Measurements from ENCODE around the gene FAM181A.

FAM181A gene

GRCh38 chr14:93928184-93929047 lies 1.3 kb downstream of the FAM181A start:
- H3K4me3 ChIP-seq (ENCODE audit: low read depth, low read length) = no peak overlapping the region
- DNase-seq (ENCODE audit: low read depth, low spot score) = no peak
- in situ Hi-C loops (cut with HindIII; ENCODE audit: low sequenced_read_pairs) = no loop called here
- TF ChIP-seq CTCF (IDR thresholded peaks at IDR 0.05; ENCODE audit: low read depth, low read length) = no peak

GRCh38 chr14:93929048-93929535 lies 1.9 kb downstream of the FAM181A start:
- in situ Hi-C loops (cut with HindIII; ENCODE audit: low sequenced_read_pairs) = no loop called here
- TF ChIP-seq CTCF (IDR thresholded peaks at IDR 0.05; ENCODE audit: low read depth, low read length) = no peak
- no peak for DNase-seq (ENCODE audit: low read depth, low spot score)
- H3K4me3 ChIP-seq (ENCODE audit: low read depth, low read length) = no peak overlapping the region

GRCh38 chr14:93929657-93930056 lies 2.5 kb downstream of the FAM181A start:
- H3K4me3 ChIP-seq (ENCODE audit: low read depth, low read length) = no peak overlapping the region
- in situ Hi-C loops (cut with HindIII; ENCODE audit: low sequenced_read_pairs) = no loop called here
- DNase-seq (ENCODE audit: low read depth, low spot score) = no peak
- no peak for TF ChIP-seq CTCF (IDR thresholded peaks at IDR 0.05; ENCODE audit: low read depth, low read length)

- no peak overlapping the region for H3K4me3 ChIP-seq (ENCODE audit: low read depth, low read length)
- TF ChIP-seq CTCF (IDR thresholded peaks at IDR 0.05; ENCODE audit: low read depth, low read length) = no peak
- in situ Hi-C loops (cut with HindIII; ENCODE audit: low sequenced_read_pairs) = no loop called here
Observed at GRCh38 chr14:93930296-93930988, 3.3 kb downstream of the FAM181A start.

GRCh38 chr14:93930989-93931307 lies 3.8 kb downstream of the FAM181A start:
- no peak overlapping the region for H3K4me3 ChIP-seq (ENCODE audit: low read depth, low read length)
- no peak for DNase-seq (ENCODE audit: low read depth, low spot score)
- no peak for TF ChIP-seq CTCF (IDR thresholded peaks at IDR 0.05; ENCODE audit: low read depth, low read length)
- in situ Hi-C loops (cut with HindIII; ENCODE audit: low sequenced_read_pairs) = no loop called here

More at GRCh38 chr14:93930296-93930988, 3.3 kb downstream of the FAM181A start:
- DNase-seq (ENCODE audit: low read depth, low spot score) = no peak

- in situ Hi-C loops (cut with HindIII; ENCODE audit: low sequenced_read_pairs) = no loop called here
- no peak for DNase-seq (ENCODE audit: low read depth, low spot score)
Observed at GRCh38 chr14:93932642-93933041, 5.5 kb downstream of the FAM181A start.

More at GRCh38 chr14:93932642-93933041, 5.5 kb downstream of the FAM181A start:
- H3K4me3 ChIP-seq (ENCODE audit: low read depth, low read length) = no peak overlapping the region
- no peak for TF ChIP-seq CTCF (IDR thresholded peaks at IDR 0.05; ENCODE audit: low read depth, low read length)

Measured in astrocyte of the spinal cord (primary cell).